Activated CD8-positive, alpha-beta memory T cell treated with anti-CD3 and anti-CD28 coated beads for 4 hours (primary cell): ENCODE data around the gene ELOA.
"Not testable (repeated sequence)": the region's sequence is repeated elsewhere in the genome, so short reads cannot be mapped to it uniquely, and the experiment has no call there.

ENCODE experiments used
- DNase-seq, 2 donors: peaks; one replicate each; pipeline ENCODE4 v3.0.0-alpha.2; 2020; ENCODE audit warnings: low read depth in 2 of 2

The ELOA gene

DNA sequence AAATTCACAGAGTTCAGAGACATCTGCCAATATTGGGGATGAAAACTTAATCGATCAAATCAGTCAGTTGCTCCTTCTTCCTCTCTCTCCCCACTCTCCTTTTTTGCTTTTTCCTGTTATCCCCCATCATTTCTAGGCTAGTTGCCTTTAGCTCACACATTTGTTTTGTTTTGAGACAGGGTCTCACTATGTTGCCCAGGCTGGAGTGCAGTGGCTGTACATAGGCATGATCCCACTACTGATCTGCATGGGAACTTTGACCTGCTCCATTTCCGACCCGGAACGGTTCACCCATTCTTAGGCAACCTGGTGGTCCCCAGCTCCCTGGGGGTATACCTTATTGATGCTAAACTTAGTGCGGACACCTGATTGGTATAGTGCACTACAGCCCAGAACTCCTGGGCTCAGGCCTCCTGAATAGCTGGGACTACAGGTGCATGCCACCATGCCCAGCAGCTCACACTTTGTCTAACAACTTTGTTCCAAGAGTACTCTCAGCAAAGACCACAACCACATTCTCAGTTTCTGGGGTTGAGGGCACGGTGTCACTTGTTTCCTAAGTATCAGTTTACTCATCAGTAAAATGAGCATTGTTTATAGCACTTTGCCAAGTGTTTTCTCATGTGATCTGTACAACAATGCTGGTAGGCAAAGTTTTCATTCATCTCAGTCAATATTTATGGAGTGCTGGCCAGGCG lies 6.7 kb upstream of the ELOA start:
- DNase-seq: no peak

DNA sequence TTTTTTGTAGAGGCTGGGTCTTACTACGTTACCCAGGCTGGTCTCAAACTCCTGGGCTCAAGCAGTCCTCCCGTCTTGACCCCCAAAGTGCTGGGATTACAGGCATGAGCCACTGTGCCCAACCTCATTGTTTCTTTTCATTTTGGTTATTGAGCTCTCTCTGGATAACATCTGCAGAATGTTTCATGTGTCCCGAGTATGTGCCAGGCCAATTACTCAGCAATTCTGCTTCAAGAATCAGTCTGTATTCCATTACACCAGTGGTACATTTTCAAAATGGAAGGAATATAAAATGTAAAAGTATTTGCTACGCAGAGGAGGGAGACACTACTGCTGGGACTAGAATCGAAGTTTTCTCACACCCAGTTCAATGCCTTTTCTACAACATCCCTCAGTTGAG lies 1.7 kb upstream of the ELOA start:
- DNase-seq: no peak

DNA sequence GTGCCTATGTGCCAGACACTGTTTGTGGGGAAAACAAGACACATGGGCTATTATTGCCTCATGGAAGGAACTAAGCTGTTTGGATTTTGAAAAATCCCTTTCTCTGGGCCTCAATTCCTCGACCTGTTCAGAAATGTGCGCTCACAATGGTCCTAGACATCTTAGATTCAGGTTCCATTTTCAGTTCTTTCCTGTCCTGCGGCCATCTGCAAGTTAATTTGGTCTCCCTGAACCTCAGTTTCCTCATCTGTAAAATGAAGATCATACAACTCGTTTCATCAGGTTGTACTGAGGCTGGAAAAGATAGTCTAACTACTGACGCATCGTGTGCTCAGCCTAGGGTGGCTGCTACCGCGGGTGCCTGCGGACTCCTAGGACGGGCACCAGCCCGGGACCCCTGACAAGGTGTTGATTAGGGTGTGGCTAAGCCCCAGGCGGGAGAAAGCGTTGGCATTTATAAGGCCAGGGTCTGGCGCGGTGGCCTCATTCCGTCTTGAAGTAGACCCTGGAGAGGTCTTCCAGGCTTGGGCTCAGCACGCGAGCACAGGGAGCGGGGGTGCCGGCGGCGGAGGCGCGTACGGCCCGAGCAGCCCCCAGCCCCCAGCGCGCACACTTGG lies 493 bp upstream of the ELOA start:
- peak in 1 of 2 donors; percentile 2 for DNase-seq

GRCh38 chr1:23745515-23745914 lies 2.2 kb downstream of the ELOA start:
- DNase-seq: no peak

- no peak for DNase-seq
Observed at GRCh38 chr1:23748016-23748415, 4.7 kb downstream of the ELOA start.

DNA sequence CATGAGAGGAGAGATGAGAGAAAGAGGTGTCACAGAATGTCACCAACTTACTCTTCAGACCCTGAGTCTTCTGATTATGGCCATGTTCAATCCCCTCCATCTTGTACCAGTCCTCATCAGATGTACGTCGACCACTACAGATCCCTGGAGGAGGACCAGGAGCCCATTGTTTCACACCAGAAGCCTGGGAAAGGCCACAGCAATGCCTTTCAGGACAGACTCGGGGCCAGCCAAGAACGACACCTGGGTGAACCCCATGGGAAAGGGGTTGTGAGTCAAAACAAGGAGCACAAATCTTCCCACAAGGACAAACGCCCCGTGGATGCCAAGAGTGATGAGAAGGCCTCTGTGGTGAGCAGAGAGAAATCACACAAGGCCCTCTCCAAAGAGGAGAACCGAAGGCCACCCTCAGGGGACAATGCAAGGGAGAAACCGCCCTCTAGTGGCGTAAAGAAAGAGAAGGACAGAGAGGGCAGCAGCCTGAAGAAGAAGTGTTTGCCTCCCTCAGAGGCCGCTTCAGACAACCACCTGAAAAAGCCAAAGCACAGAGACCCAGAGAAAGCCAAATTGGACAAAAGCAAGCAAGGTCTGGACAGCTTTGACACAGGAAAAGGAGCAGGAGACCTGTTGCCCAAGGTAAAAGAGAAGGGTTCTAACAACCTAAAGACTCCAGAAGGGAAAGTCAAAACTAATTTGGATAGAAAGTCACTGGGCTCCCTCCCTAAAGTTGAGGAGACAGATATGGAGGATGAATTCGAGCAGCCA lies 8.0 kb downstream of the ELOA start:
- no peak for DNase-seq

DNA sequence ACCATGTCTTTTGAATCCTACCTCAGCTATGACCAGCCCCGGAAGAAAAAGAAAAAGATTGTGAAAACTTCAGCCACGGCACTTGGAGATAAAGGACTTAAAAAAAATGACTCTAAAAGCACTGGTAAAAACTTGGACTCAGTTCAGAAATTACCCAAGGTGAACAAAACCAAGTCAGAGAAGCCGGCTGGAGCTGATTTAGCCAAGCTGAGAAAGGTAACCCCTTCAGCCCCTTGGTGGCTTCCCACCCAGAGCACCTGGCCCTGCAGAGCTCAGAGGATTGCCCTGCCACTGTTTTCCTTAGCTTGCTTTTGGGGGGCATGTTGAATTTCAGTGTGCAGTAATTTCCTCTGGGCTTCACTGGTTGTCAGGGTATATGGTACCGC lies 8.5 kb downstream of the ELOA start:
- DNase-seq: no peak

GRCh38 chr1:23752909-23753308 lies 9.6 kb downstream of the ELOA start:
- no peak for DNase-seq

- DNase-seq: no peak
Observed at GRCh38 chr1:23756676-23757075, 13.4 kb downstream of the ELOA start.

DNA sequence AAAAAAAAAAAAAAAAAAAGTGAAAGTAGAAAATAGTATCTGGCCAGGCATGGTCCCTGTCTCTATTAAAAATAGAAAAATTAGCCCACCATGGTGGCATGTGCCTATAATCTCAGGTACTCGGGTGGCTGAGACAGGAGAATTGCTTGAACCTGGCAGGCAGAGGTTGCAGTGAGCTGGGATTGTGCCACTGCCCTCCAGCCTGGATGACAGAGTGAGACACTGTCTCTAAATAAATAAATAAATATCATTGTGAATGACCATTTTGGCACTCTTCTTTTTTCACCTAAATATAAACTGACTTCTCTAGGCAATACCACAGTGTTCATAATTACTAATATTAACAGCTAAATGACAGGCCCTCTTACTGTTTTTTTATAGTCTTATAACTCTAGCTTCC lies 14.5 kb downstream of the ELOA start:
- DNase-seq: no peak

- DNase-seq: no peak
Observed at GRCh38 chr1:23759277-23759676, 16.0 kb downstream of the ELOA start.

- DNase-seq: no peak
Observed at GRCh38 chr1:23763041-23763577, 19.8 kb downstream of the ELOA start.

GRCh38 chr1:23768733-23769132 lies 25.5 kb downstream of the ELOA start:
- DNase-seq: no peak

GRCh38 chr1:23772049-23772853 lies 29.0 kb downstream of the ELOA start:
- DNase-seq: peak; percentile 72 to 76

DNA sequence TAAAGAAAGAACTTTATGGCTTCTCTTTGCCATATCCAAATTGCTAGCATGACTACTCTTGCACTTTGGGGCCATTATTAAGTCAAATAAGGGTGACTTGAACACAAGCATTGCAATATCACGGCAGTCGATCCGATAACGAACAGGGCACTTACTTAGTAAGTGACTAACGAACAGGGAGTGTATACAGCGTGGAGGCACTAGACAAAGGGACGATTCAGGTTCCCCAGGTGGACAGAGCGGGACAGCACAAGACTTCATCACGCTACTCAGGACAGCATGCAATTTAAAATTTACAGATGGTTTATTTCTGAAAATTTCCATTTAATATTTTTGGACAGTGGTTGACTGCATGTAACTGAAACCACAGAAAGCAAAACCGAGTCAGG lies 29.6 kb downstream of the ELOA start:
- no peak for DNase-seq

- DNase-seq: no peak
Observed at GRCh38 chr1:23774174-23774880, 31.1 kb downstream of the ELOA start.

- no peak for DNase-seq
Observed at GRCh38 chr1:23776217-23776616, 32.9 kb downstream of the ELOA start.

GRCh38 chr1:23777979-23778814 lies 34.9 kb downstream of the ELOA start, which contains the start of gene PITHD1:
Gene PITHD1, plus strand, starts transcription at chr1:23778418. Its CDS starts 98 bp downstream, at chr1:23778516.
- peak; percentile 51 to 62 for DNase-seq

GRCh38 chr1:23779826-23780371 lies 36.6 kb downstream of the ELOA start:
- no peak for DNase-seq

DNA sequence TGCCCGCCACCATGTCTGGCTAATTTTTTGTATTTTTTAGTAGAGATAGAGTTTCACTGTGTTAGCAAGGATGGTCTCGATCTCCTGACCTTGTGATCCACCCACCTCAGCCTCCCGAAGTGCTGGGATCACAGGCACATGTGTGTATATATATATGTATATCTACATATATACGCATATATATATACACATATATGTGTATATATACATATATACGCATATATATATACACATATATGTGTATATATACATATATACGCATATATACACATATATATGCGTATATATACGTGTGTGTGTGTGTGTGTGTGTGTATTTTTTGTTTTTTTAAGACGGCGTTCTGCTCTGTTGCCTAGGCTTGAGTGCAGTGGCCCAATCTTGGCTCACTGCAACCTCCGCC lies 39.9 kb downstream of the ELOA start:
- not testable (repeated sequence) for DNase-seq
